ENCODE data around the gene ZNF574.

GRCh38 chr19:42069619-42070351, 6.2 kb upstream of the ZNF574 start, which contains the start of gene GRIK5:
- no peak for TF ChIP-seq CTCF (IDR thresholded peaks at IDR 0.05)
- no peak for TF ChIP-seq POLR2A (IDR thresholded peaks at IDR 0.05)
